ENCODE results near the gene DNAJB8.

Gene DNAJB8

DNA sequence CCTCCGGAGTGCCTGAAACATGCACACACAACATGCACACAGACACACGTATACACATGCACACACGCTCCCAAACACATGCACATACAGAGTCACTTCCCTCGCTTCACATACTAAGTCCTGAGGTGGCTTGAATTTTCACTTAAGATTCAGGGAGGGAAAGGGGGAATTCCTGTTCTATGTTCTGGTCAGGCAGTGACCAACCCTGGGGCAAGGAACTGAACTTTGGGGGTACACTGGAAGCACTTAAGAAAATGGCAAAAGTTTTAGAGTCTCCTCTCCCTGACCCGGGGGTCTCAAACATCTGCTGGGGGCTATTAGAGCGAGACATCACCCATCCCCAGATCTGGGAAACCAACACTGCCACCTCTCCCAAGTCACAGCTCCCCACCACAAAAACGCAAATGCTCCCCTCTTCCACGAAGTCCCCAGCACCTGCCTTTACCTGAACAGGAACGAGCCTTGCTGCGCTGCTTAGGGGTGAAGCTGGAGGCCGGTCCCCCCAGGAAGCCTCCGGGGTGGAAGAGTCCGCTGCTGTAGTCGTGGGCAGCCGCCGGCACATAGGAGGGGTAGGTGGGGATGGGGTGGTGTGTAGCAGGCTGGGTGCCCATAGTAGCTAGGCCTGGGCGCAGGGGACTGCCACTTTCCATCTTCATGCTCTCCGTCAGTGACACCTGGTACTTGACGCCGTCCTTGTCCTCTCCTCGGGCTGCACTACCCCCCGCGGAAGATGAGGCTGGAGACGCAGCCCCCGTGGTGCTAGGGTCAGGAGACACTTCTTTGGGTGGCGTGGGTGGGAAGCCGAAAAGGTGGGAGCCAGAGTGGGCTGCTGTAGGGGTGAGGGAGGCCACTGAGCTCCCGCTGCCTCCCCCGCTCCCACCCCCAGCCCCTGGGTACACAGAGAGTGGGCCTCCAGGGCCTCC lies 18.9 kb upstream of the DNAJB8 start:
- CTCF ChIA-PET: no interaction called here
- POLR2A ChIA-PET: no interaction called here
- DNase-seq (ENCODE audit: extremely low spot score): no peak
- TF ChIP-seq FOXM1 (IDR thresholded peaks at IDR 0.05; ENCODE audit: borderline replicate concordance) (no peak), ZNF384 (IDR thresholded peaks at IDR 0.05) (no peak), TARDBP (IDR thresholded peaks at IDR 0.05) (no peak), HDGF (IDR thresholded peaks at IDR 0.05; ENCODE audit: borderline replicate concordance) (no peak), ELF4 (IDR thresholded peaks at IDR 0.05) (no peak), FOXK2 (IDR thresholded peaks at IDR 0.05) (no peak), SUZ12 (IDR thresholded peaks at IDR 0.05) (no peak), L3MBTL2 (conservative IDR thresholded peaks at IDR 0.05) (no peak), LEF1 (IDR thresholded peaks at IDR 0.05; ENCODE audit: borderline replicate concordance) (no peak), SP1 (IDR thresholded peaks at IDR 0.05) (no peak), FOXA1 (IDR thresholded peaks at IDR 0.05) (no peak), BHLHE40 (IDR thresholded peaks at IDR 0.05; ENCODE audit: borderline replicate concordance) (no peak), ARNT (IDR thresholded peaks at IDR 0.05) (no peak), NFRKB (IDR thresholded peaks at IDR 0.05) (no peak), CTBP1 (IDR thresholded peaks at IDR 0.05; ENCODE audit: borderline replicate concordance) (no peak)
- TF ChIP-seq, protein P1, sequence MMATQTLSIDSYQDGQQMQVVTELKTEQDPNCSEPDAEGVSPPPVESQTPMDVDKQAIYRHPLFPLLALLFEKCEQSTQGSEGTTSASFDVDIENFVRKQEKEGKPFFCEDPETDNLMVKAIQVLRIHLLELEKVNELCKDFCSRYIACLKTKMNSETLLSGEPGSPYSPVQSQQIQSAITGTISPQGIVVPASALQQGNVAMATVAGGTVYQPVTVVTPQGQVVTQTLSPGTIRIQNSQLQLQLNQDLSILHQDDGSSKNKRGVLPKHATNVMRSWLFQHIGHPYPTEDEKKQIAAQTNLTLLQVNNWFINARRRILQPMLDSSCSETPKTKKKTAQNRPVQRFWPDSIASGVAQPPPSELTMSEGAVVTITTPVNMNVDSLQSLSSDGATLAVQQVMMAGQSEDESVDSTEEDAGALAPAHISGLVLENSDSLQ (IDR thresholded peaks at IDR 0.05): no peak

DNA sequence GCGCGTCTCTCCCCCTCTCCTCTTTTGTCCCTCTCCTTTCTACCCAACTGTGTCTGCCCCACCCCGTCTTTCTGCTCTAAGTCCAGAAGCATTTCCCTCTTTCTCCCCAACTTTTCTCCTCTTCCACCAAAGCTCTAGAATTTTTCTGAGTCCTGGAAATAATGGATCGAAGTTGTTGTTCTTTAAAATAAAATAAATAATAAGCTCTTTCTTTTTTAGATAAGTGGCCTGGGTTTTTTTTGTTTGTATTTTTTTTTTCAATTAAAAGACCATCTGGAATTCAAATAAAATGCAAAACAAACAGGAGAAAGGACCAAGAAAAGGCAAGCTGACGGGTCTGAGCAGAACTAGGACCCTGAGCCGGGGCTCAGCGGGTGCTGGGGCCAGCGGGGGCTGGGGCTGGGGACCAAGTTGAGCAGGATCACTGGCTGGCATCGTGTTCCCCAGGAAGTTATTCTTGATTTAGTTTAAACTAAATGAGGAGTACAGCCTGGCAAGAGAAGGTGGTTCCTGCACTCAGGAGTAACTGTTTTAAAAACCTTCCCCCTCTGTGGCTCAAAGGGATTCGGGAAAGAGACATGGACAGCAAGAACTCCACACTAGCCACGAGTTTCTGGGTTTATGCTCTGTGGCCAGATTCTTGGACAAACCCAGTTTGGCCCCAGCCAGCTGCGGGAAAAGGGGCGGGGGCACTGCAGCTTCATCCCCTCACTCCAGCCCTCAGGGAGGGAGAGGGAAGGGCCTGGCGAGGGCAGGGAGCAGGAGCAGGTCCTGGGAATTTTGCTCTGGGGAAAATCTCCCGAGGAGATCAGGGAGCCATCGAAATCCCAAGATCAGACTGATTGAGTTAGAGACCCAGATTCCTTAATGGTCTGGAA lies 18.0 kb upstream of the DNAJB8 start:
- CTCF ChIA-PET: interaction anchor here (1.4 kb wide), 1 partner anchor 13 kb away, joined by 4 read pairs; no protein-coding TSS in a partner anchor
- POLR2A ChIA-PET: no interaction called here
- no peak for TF ChIP-seq FOXA1 (IDR thresholded peaks at IDR 0.05)
- no peak for TF ChIP-seq CTBP1 (IDR thresholded peaks at IDR 0.05; ENCODE audit: borderline replicate concordance)
- DNase-seq (ENCODE audit: extremely low spot score): no peak

- no peak for DNase-seq (ENCODE audit: extremely low spot score)
- ChIA-PET CTCF (interaction anchor here (1.1 to 1.5 kb wide), 4 partner anchors 14 to 134 kb away, joined by 3 to 5 read pairs (median 4); no protein-coding TSS in a partner anchor), POLR2A (no interaction called here)
- no peak for TF ChIP-seq BHLHE40 (IDR thresholded peaks at IDR 0.05; ENCODE audit: borderline replicate concordance)
Measured at GRCh38 chr3:128483657-128484403, 17.1 kb upstream of the DNAJB8 start.

- DNase-seq (ENCODE audit: extremely low spot score): no peak
- ChIA-PET POLR2A (no interaction called here), CTCF (interaction anchor here (1.1 to 1.5 kb wide), 3 partner anchors 45 to 135 kb away, joined by 3 to 5 read pairs (median 5); no protein-coding TSS in a partner anchor)
- TF ChIP-seq ZNF384 (IDR thresholded peaks at IDR 0.05) (no peak), FOXA1 (IDR thresholded peaks at IDR 0.05) (no peak), FOXM1 (IDR thresholded peaks at IDR 0.05; ENCODE audit: borderline replicate concordance) (no peak)
- TF ChIP-seq, protein P1 (IDR thresholded peaks at IDR 0.05): no peak
Measured at GRCh38 chr3:128482666-128483656, 16.3 kb upstream of the DNAJB8 start.

GRCh38 chr3:128482175-128482574 lies 15.5 kb upstream of the DNAJB8 start:
- no peak for TF ChIP-seq CTBP1 (IDR thresholded peaks at IDR 0.05; ENCODE audit: borderline replicate concordance)
- TF ChIP-seq ELF4 (IDR thresholded peaks at IDR 0.05): no peak
- no peak for TF ChIP-seq LEF1 (IDR thresholded peaks at IDR 0.05; ENCODE audit: borderline replicate concordance)
- TF ChIP-seq, protein P1 (IDR thresholded peaks at IDR 0.05): no peak
- TF ChIP-seq L3MBTL2 (conservative IDR thresholded peaks at IDR 0.05): no peak
- TF ChIP-seq ARNT (IDR thresholded peaks at IDR 0.05): no peak
- no peak for TF ChIP-seq TARDBP (IDR thresholded peaks at IDR 0.05)
- no peak for TF ChIP-seq NFRKB (IDR thresholded peaks at IDR 0.05)
- TF ChIP-seq FOXK2 (IDR thresholded peaks at IDR 0.05): no peak
- TF ChIP-seq HDGF (IDR thresholded peaks at IDR 0.05; ENCODE audit: borderline replicate concordance): no peak
- no peak for TF ChIP-seq SP1 (IDR thresholded peaks at IDR 0.05)
- DNase-seq (ENCODE audit: extremely low spot score): no peak
- ChIA-PET POLR2A (no interaction called here), CTCF (interaction anchor here (1.5 kb wide), 1 partner anchor 56 kb away, joined by 5 read pairs; no protein-coding TSS in a partner anchor)
